ENCODE data around the gene ACAD8.

Gene ACAD8

DNA sequence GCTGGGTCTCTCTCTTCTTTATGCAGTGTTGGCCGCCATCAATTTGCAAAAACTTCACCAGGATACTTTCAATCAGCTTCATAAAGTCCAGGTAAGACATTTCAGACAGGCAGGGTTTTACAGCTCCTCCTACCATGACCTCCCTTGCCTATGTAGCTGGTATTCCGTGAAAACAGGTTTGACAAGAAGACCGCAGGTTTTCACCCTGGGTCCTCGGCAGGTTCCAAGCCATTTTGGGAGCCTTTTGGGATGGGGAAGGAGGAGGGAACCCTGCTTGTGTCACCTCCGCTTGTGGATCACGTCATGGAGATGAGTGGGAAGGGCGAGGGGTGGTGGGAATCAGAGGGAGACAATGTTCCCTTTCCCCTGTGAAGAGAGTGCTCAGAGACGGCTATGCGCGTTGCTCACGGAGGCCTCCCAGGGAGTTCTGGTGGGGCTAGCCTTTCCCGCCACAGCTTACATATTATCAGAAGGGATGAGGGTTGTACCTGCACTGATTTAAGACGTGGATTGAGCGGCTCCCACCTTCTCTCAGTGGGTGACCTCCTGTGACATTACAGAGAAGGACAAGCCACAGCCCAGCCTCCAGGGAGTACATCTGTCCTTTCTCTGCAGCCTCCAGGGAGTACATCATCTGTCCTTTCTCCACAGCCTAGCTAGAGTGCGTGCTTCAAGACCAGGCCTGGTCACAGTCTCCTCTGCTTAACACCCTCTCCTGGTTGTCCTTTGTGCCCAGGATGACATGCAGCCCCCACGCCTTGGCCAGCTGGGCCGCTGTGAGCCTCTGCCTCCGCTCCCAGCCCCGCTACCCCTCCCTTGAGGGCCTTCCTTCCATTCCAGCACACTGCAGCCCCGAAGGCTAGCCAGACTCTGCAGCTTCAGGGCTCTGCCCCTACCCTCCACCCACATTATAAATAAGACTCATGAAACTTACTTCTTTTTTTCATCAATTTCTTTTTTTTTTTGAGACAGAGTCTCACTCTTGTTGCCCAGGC is 40.0 kb downstream of the ACAD8 start:
- no peak for DNase-seq

DNA sequence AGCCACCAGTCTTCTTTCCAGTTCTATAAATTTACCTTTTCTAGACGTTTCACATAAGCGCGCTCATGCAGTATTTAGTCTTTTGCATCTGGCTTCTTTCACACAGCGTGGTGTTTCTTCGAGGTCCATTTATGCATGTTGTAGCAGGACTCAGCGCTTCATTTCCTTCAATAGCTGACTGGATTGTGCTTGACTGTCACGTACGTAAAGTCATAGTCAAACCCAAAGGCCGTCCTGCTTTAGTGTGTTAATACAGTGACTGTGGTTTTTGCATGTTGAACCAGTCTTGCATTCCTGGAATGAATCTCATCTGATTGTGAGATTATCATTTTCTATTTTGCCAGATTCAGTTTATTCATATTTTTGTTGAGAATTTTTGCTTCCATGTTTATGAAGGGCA is 41.3 kb downstream of the ACAD8 start:
- no peak for DNase-seq

- DNase-seq, result no peak
Measured at GRCh38 chr11:134312223-134312622, 58.9 kb downstream of the ACAD8 start.

DNA sequence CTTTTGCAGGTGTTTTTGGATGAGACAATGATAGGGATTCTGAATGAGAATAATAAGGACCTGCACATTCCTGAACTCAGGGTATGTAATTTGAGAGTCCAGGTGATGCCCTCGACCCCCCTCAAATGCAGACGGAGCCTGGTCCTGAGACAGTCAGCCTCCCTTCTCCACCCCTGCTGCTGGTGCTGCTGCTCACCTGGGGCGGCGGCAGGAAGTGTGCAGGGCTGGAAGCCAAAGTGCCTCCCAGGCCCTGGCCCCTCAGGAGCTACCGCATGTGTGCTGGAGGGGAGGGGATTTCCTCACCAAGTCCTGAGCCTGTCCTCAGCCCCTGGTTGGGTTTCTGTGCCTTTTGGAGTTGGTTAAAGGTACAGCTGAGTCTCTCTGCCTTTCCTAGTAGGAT is 59.4 kb downstream of the ACAD8 start:
- DNase-seq, result no peak

GRCh38 chr11:134313379-134313778 is 60.0 kb downstream of the ACAD8 start:
- DNase-seq, result no peak

DNA sequence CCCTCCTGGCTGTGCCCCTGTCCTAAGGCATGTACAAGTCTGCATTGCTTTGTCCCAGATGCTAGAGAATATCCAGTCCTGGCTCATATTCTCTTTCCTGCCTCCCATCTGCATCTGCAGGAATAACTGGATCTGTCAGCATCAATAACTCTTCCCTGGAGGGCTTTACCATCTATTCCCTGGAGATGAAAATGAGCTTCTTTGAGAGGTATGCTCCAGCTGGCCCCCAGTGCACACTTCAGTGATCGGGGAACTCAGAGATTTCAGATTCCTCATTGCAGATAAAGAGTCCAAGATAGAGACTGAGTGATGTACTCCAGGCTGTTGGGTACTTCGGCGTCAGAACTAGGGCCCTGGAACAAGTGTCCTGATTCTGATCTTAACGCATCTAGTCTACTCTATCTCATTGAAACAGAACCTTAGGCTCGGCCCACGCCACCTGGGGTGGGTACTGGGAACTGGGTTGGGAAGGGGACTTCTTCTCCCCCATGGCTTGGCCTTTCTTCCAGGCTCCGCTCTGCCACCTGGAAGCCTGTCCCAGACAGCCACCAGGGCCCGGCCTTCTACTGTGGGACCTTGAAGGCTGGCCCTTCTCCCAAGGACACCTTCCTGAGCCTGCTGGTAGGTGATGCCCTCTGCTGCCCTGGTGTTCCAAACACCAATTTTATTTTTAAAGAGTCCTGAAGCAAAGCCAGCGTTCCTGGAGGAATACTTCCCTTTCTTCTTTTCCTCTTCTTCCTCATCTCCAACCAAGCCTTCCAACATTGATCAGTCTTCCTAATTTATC is 60.6 kb downstream of the ACAD8 start:
- DNase-seq, result no peak
